GM10266 (cell line): ENCODE data around the gene CD27.

Source experiments
- DNase-seq: peaks from one replicate; pipeline ENCODE4 v3.0.0; 2012; ENCODE audit errors: extremely low spot score
- CTCF ChIP-seq: IDR thresholded peaks from 2 replicates; pipeline ENCODE4 v1.5.1; 2012; ENCODE audit warnings: mild to moderate bottlenecking, low read depth; ENCODE audit not compliant: control insufficient read depth, insufficient read depth; ENCODE audit errors: missing control alignments

Gene CD27

GRCh38 chr12:6444704-6445688 is at the start of gene CD27:
Gene CD27 (plus strand): TSS chr12:6444955. CDS start chr12:6445096, 141 bp downstream.
- no peak for DNase-seq
- TF ChIP-seq CTCF: no peak

- DNase-seq: no peak
- TF ChIP-seq CTCF: no peak
Measured at GRCh38 chr12:6396031-6396430, 48.7 kb upstream of the CD27 start.

GRCh38 chr12:6399884-6400644 is 44.7 kb upstream of the CD27 start:
- no peak for DNase-seq
- TF ChIP-seq CTCF: no peak

- TF ChIP-seq CTCF: no peak
- DNase-seq: no peak
Measured at GRCh38 chr12:6404390-6404789, 40.4 kb upstream of the CD27 start.

- DNase-seq: no peak
- no peak for TF ChIP-seq CTCF
Measured at GRCh38 chr12:6405963-6406362, 38.8 kb upstream of the CD27 start.

- no peak for TF ChIP-seq CTCF
- DNase-seq: no peak
Measured at GRCh38 chr12:6407236-6407954, 37.4 kb upstream of the CD27 start.
